B cell (primary cell): ENCODE data around the gene FAM53B. TPM values are rescaled to one million over a fixed set of nuclear protein-coding genes. Genes with fewer than 3 reads are reported as not detected.

Experiments used
- ATAC-seq: fragments of 200-7000 bp; cut with Tn5 transposase; one replicate; pipeline ENCODE4 v1.10.0; 2021; ENCODE audit warnings: low read depth, mild to moderate bottlenecking, moderate number of reproducible peaks, moderate library complexity
- CTCF ChIA-PET: fragments of 350-600 bp; sonication (Branson Sonifier 250); formaldehyde crosslinking; loops from one replicate; lab custom pipeline; 2021; ENCODE audit warnings: antibody characterized with exemption, inconsistent platforms; lab: Charles Lee
- POLR2A ChIA-PET: fragments of 350-600 bp; sonication (Branson Sonifier 250); formaldehyde crosslinking; loops from one replicate; lab custom pipeline; 2021; ENCODE audit warnings: antibody characterized with exemption; lab: Charles Lee
- DNase-seq: peaks from one replicate; pipeline ENCODE4 v3.0.0; 2013
- H2AFZ ChIP-seq: 2 replicates; pipeline ENCODE4 v1.6.1; 2012; ENCODE audit warnings: mild to moderate bottlenecking, low read depth, low read length; ENCODE audit not compliant: insufficient read depth, poor library complexity, severe bottlenecking
- H3K27ac ChIP-seq, 2 donors: 1 replicate in 1 of 2; 2 replicates in 1 of 2; pipeline ENCODE4 v1.5.1; 2012 to 2013; ENCODE audit warnings: low read length in 2 of 2, mild to moderate bottlenecking in 2 of 2, moderate library complexity in 1 of 2
- H3K27me3 ChIP-seq, 4 experiments: fragments of 200-600 bp in 1 of 4; sonication (generic) in 1 of 4; replicated peaks in 1 of 4; 1 replicate in 2 of 4; 2 replicates in 2 of 4; pipeline versions ENCODE4 v1.6.1 to v1.7.0; 2013 to 2016; ENCODE audit warnings: low read length in 3 of 4, mild to moderate bottlenecking in 2 of 4, mixed read lengths in 1 of 4, moderate library complexity in 1 of 4; ENCODE audit not compliant: insufficient read depth in 4 of 4, control insufficient read depth in 3 of 4; ENCODE audit errors: control extremely low read depth in 1 of 4
- H3K36me3 ChIP-seq, 2 experiments: replicated peaks in 1 of 2; 1 replicate in 1 of 2; 2 replicates in 1 of 2; pipeline versions ENCODE4 v1.6.1 to v1.7.1; 2013; ENCODE audit warnings: low read length in 1 of 2; ENCODE audit not compliant: insufficient read depth in 2 of 2, control insufficient read depth in 1 of 2; ENCODE audit errors: control extremely low read depth in 1 of 2, extremely low read depth in 1 of 2
- H3K4me1 ChIP-seq, 2 donors: fragments of 200-600 bp in 1 of 2; sonication (generic) in 1 of 2; 1 replicate in 1 of 2; 2 replicates in 1 of 2; pipeline versions ENCODE4 v1.5.1 to v1.6.1; 2013 to 2017; ENCODE audit warnings: low read length in 2 of 2; ENCODE audit not compliant: control insufficient read depth in 2 of 2, insufficient read depth in 2 of 2
- H3K4me2 ChIP-seq: replicated peaks from 2 replicates; pipeline ENCODE3; 2012; ENCODE audit warnings: mild to moderate bottlenecking, low read depth, low read length; ENCODE audit not compliant: poor library complexity, severe bottlenecking
- H3K4me3 ChIP-seq, 5 experiments: fragments of 200-600 bp in 1 of 5; sonication (generic) in 1 of 5; 1 replicate in 3 of 5; 2 replicates in 2 of 5; pipeline versions ENCODE4 v1.5.1 to v1.7.0; 2011 to 2016; ENCODE audit warnings: low read length in 4 of 5, mild to moderate bottlenecking in 4 of 5, low read depth in 2 of 5, control low read depth in 1 of 5, moderate library complexity in 1 of 5; ENCODE audit not compliant: insufficient read depth in 1 of 5; ENCODE audit errors: control extremely low read depth in 1 of 5, extremely low read depth in 1 of 5
- H3K79me2 ChIP-seq: fragments of 200-600 bp; sonication (generic); one replicate; pipeline ENCODE4 v1.6.0; 2016; ENCODE audit warnings: low read length; ENCODE audit not compliant: control insufficient read depth, insufficient read depth
- H3K9ac ChIP-seq: fragments of 200-600 bp; sonication (generic); 2 replicates; pipeline ENCODE4 v1.6.1; 2017; ENCODE audit warnings: mild to moderate bottlenecking, low read length, moderate library complexity
- H3K9me3 ChIP-seq, 3 donors: one replicate each; pipeline versions ENCODE4 v1.6.1 to v1.7.1; 2013; ENCODE audit warnings: low read length in 2 of 3; ENCODE audit not compliant: control insufficient read depth in 2 of 3, insufficient read depth in 1 of 3; ENCODE audit errors: control extremely low read depth in 1 of 3
- H4K20me1 ChIP-seq: 2 replicates; pipeline ENCODE4 v1.6.0; 2012; ENCODE audit warnings: mild to moderate bottlenecking, low read length; ENCODE audit not compliant: insufficient read depth, control insufficient read depth, poor library complexity, severe bottlenecking
- H3K27ac Mint-ChIP-seq: one replicate; pipeline ENCODE4 v1.8.0; 2021; ENCODE audit warnings: mixed read lengths
- H3K27me3 Mint-ChIP-seq: one replicate; pipeline ENCODE4 v1.8.0; 2021; ENCODE audit warnings: mixed read lengths
- H3K4me1 Mint-ChIP-seq: one replicate; pipeline ENCODE4 v1.8.0; 2021; ENCODE audit warnings: mixed read lengths
- H3K4me3 Mint-ChIP-seq: one replicate; pipeline ENCODE4 v1.8.0; 2021; ENCODE audit warnings: mixed read lengths
- H3K9me3 Mint-ChIP-seq: one replicate; pipeline ENCODE4 v1.8.0; 2022; ENCODE audit warnings: mixed read lengths; ENCODE audit not compliant: insufficient read depth
- EZH2 ChIP-seq: IDR thresholded peaks from 2 replicates; pipeline ENCODE4 v1.6.1; 2012; ENCODE audit warnings: borderline replicate concordance, low read depth, mild to moderate bottlenecking, moderate library complexity, low read length; ENCODE audit not compliant: insufficient read depth, poor library complexity, severe bottlenecking
- WGBS: methylation state at CpG from one replicate; pipeline ENCODE4 v1.1.5; 2013; ENCODE audit warnings: missing lambda C conversion rate; ENCODE audit not compliant: insufficient coverage; 5-methylcytosine and 5-hydroxymethylcytosine counted together
- intact Hi-C: fragments of 100-400 bp; cut with micrococcal nuclease; formaldehyde crosslinking; loops from one replicate; pipeline ENCODE4 v1.10.0; 2022
- polyA plus RNA-seq: library from polyadenylated mRNA; depleted of rRNA; stranded (reverse); fragments of >200 nt; gene quantifications from 2 replicates; pipeline ENCODE4 v1.2.3, GENCODE V29; 2012
- total RNA-seq, 2 donors: library from RNA; stranded (reverse); fragments of 120-200 nt in 1 of 2; gene quantifications; 1 replicate in 1 of 2; 2 replicates in 1 of 2; pipeline versions ENCODE4 v1.2.3 to v1.2.4, GENCODE V29; 2013 to 2022
- TF ChIP-seq, protein P1 (sequence below): fragments of 200-600 bp; IDR thresholded peaks from one replicate; pipeline ENCODE4 v1.8.0; 2022; ENCODE audit warnings: antibody characterized with exemption, mild to moderate bottlenecking

The FAM53B gene
- total and polyA plus RNA-seq, 2 donors (not counting 1 experiment from before 2014, with no cell fraction given): 51.2 to 186 TPM

DNA sequence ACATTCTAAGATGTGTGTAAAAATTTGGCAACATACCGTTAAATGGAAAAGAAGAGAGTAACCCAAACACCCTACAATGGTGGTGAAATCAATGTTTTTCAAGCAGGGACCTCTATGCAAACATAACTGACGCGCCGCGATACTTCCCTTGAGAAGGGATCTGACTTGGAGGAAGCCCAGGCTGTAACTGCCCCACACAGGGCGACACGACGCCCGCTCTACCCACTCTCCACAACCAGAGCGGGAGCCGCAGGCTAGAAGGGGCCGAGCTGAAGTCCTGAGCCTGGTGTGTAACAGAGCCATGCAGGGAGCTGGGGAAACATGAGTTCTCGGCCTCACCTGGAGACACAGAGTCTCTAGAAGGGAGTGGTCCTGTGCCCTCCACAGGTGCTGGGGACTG lies 120.2 kb downstream of the FAM53B start:
- ChIA-PET POLR2A (interaction anchor here (2.4 to 2.7 kb wide), 2 partner anchors 22 to 117 kb away, joined by 9 to 11 read pairs; no protein-coding TSS in a partner anchor), CTCF (interaction anchor here (0.7 to 7.5 kb wide), 8 partner anchors 13 to 123 kb away, joined by 3 to 100 read pairs (median 4); no protein-coding TSS in a partner anchor)
- intact Hi-C loops: loop anchor here (5.0 kb wide), 1 partner anchor 37 kb away; no protein-coding TSS in a partner anchor
- H3K4me3 ChIP-seq: no peak overlapping the region
- H3K79me2 ChIP-seq: peaks cover 98% of the 10 kb centered on the region
- H3K27ac ChIP-seq: peak overlapping the region; percentile 83 to 97
- peaks cover 96% of the 10 kb centered on the region for H3K4me1 Mint-ChIP-seq
- H3K9me3 ChIP-seq: no peaks in the 10 kb centered on the region
- ATAC-seq: no peak
- 93% methylated on average over 1 of the region's 13 CpGs for WGBS
- H4K20me1 ChIP-seq: no peaks in the 10 kb centered on the region
- no peaks in the 10 kb centered on the region for H3K27me3 ChIP-seq
- H2AFZ ChIP-seq: no peak overlapping the region
- peaks cover 100% of the 10 kb centered on the region in 2 donors for H3K4me1 ChIP-seq
- H3K4me3 Mint-ChIP-seq: peak overlapping the region; percentile 85
- peak overlapping the region; percentile 99 for H3K27ac Mint-ChIP-seq
- no peaks in the 10 kb centered on the region for H3K27me3 Mint-ChIP-seq
- peaks cover 0 to 43% of the 10 kb centered on the region in 2 experiments for H3K36me3 ChIP-seq
- H3K9ac ChIP-seq: no peak overlapping the region
- TF ChIP-seq EZH2: no peak
- TF ChIP-seq, protein P1, sequence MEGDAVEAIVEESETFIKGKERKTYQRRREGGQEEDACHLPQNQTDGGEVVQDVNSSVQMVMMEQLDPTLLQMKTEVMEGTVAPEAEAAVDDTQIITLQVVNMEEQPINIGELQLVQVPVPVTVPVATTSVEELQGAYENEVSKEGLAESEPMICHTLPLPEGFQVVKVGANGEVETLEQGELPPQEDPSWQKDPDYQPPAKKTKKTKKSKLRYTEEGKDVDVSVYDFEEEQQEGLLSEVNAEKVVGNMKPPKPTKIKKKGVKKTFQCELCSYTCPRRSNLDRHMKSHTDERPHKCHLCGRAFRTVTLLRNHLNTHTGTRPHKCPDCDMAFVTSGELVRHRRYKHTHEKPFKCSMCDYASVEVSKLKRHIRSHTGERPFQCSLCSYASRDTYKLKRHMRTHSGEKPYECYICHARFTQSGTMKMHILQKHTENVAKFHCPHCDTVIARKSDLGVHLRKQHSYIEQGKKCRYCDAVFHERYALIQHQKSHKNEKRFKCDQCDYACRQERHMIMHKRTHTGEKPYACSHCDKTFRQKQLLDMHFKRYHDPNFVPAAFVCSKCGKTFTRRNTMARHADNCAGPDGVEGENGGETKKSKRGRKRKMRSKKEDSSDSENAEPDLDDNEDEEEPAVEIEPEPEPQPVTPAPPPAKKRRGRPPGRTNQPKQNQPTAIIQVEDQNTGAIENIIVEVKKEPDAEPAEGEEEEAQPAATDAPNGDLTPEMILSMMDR: no peak
- no peak for DNase-seq
- H3K9me3 Mint-ChIP-seq: no peaks in the 10 kb centered on the region
- H3K4me2 ChIP-seq: peak overlapping the region; percentile 63

DNA sequence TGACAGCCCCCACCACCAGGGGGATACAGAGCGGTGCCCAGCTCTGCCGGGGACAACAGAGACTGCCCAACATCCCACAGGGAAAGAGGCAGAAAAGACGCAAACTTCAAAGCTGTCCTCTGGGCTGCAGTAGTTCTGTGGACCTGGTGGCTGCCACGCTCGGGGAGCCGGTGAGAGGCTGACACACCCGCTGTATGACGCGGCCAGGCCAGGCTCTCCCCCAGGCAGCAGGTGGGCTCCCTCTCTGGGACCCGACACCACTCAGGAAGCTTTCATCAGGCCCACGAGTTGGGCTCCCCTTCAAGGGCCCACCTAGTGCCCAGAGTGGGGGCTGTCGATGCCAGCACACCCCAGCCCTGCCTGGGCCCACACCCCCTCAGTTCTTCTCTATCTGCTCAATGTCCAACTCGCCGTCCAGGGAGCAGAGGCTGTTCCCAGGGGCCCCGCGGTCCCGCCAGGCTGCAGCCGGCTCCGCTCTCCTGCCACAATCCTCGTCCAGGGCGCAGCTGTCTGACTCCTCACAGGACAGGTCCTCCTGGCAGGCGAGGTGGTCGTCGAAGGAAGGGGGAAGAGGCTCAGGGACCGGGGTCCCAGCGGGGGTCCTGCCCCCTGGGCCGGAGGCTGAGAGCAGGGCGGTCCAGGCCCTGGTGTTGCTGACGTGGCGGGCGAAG lies 121.2 kb downstream of the FAM53B start:
- ChIA-PET POLR2A (interaction anchor here (0.7 to 2.7 kb wide), 3 partner anchors 11 to 118 kb away, joined by 4 to 11 read pairs (median 8); no protein-coding TSS in a partner anchor), CTCF (interaction anchor here (1.8 kb wide), 1 partner anchor 90 kb away, joined by 5 read pairs; no protein-coding TSS in a partner anchor)
- Mint-ChIP-seq H3K27me3 (no peaks in the 10 kb centered on the region), H3K4me1 (peaks cover 95% of the 10 kb centered on the region), H3K4me3 (peak overlapping the region; percentile 34), H3K27ac (peak overlapping the region; percentile 99), H3K9me3 (no peaks in the 10 kb centered on the region)
- WGBS: 86% methylated on average over 28 of the region's 31 CpGs
- Histone ChIP-seq H3K4me2 (peak overlapping the region; percentile 83), H3K79me2 (peaks cover 98% of the 10 kb centered on the region), H3K27ac (peak overlapping the region; percentile 97 to 98), H3K4me3 (no peak overlapping the region), H2AFZ (no peak overlapping the region), H3K27me3 (no peaks in the 10 kb centered on the region), H3K4me1 (peaks cover 100% of the 10 kb centered on the region in 2 donors), H3K9me3 (no peaks in the 10 kb centered on the region), H3K9ac (no peak overlapping the region), H4K20me1 (no peaks in the 10 kb centered on the region), H3K36me3 (peaks cover 0 to 51% of the 10 kb centered on the region in 2 experiments)
- TF ChIP-seq, protein P1: no peak
- TF ChIP-seq EZH2: no peak
- intact Hi-C loops: loop anchor here (5.0 kb wide), 1 partner anchor 36 kb away; no protein-coding TSS in a partner anchor
- ATAC-seq (no peak), DNase-seq (no peak)
